CD4-positive, alpha-beta T cell treated with Interleukin-15 for 4 hours (primary cell): ENCODE results near the gene KIAA0232.

Experiments
- DNase-seq: peaks from one replicate; pipeline ENCODE4 v3.0.0-alpha.2; 2020; ENCODE audit warnings: low spot score

KIAA0232 gene

GRCh38 chr4:6782147-6782845 lies at the start of gene KIAA0232:
TSS of gene KIAA0232 (plus strand) at chr4:6782727. CDS start at chr4:6824454, 41,727 bp downstream.
- DNase-seq, result peak; percentile 91

- no peak for DNase-seq
These were observed 49.0 kb upstream of the KIAA0232 start for GRCh38 chr4:6733358-6734164.

GRCh38 chr4:6734165-6734786 lies 48.3 kb upstream of the KIAA0232 start:
- no peak for DNase-seq

GRCh38 chr4:6739920-6740319 lies 42.6 kb upstream of the KIAA0232 start:
- DNase-seq, result no peak

GRCh38 chr4:6740347-6740746 lies 42.2 kb upstream of the KIAA0232 start:
- no peak for DNase-seq

GRCh38 chr4:6742507-6742906 lies 40.0 kb upstream of the KIAA0232 start:
- DNase-seq, result no peak

- no peak for DNase-seq
These were observed 39.5 kb upstream of the KIAA0232 start for GRCh38 chr4:6742989-6743388.

GRCh38 chr4:6746721-6747293 lies 35.7 kb upstream of the KIAA0232 start:
- DNase-seq, result no peak

- no peak for DNase-seq
These were observed 35.1 kb upstream of the KIAA0232 start for GRCh38 chr4:6747294-6748051.

- no peak for DNase-seq
These were observed 34.2 kb upstream of the KIAA0232 start for GRCh38 chr4:6748286-6748685.

GRCh38 chr4:6749340-6750171 lies 33.0 kb upstream of the KIAA0232 start:
- DNase-seq, result no peak

GRCh38 chr4:6750286-6751221 lies 32.0 kb upstream of the KIAA0232 start:
- DNase-seq, result no peak

GRCh38 chr4:6751611-6752485 lies 30.7 kb upstream of the KIAA0232 start:
- no peak for DNase-seq

- no peak for DNase-seq
These were observed 30.1 kb upstream of the KIAA0232 start for GRCh38 chr4:6752486-6752829.

- no peak for DNase-seq
These were observed 29.4 kb upstream of the KIAA0232 start for GRCh38 chr4:6753103-6753560.

- no peak for DNase-seq
These were observed 28.6 kb upstream of the KIAA0232 start for GRCh38 chr4:6753891-6754290.

GRCh38 chr4:6754481-6755087 lies 27.9 kb upstream of the KIAA0232 start:
- no peak for DNase-seq

GRCh38 chr4:6755088-6755753 lies 27.3 kb upstream of the KIAA0232 start:
- DNase-seq, result no peak
